Bronchial epithelial cell (primary cell): ENCODE data around the gene SDHAF3. TPM values are rescaled to one million over a fixed set of nuclear protein-coding genes. Genes with fewer than 3 reads are reported as not detected.

Experiments
- DNase-seq: peaks from one replicate; pipeline ENCODE4 v3.0.0-alpha.2; 2010; ENCODE audit warnings: low read depth
- FAIRE-seq: peaks from 2 replicates; lab custom pipeline; 2011; peaks lifted over from hg19 to GRCh38; lab: Jason Lieb, UNC
- H3K27me3 ChIP-seq: 2 replicates; pipeline ENCODE4 v1.5.1; 2011; ENCODE audit warnings: low read length; ENCODE audit not compliant: control insufficient read depth, insufficient read depth
- H3K36me3 ChIP-seq: 2 replicates; pipeline ENCODE4 v1.5.1; 2011; ENCODE audit warnings: low read length; ENCODE audit not compliant: control insufficient read depth, insufficient read depth
- H3K4me3 ChIP-seq: 2 replicates; pipeline ENCODE4 v1.5.1; 2011; ENCODE audit warnings: mild to moderate bottlenecking, low read depth, low read length, control low read depth
- total RNA-seq: library from RNA; depleted of rRNA; stranded (reverse); fragments of >200 nt; gene quantifications from 2 replicates; pipeline ENCODE4 v1.2.1, GENCODE V29; 2014
- TF ChIP-seq, protein P1 (sequence below): IDR thresholded peaks from 2 replicates; pipeline ENCODE4 v1.5.1; 2011; ENCODE audit warnings: mild to moderate bottlenecking, moderate library complexity, low read length, control low read depth, inconsistent platforms; ENCODE audit not compliant: insufficient read depth, severe bottlenecking

The SDHAF3 gene
- total RNA-seq, 1 donor from 2014 or later: 9.5 TPM

DNA sequence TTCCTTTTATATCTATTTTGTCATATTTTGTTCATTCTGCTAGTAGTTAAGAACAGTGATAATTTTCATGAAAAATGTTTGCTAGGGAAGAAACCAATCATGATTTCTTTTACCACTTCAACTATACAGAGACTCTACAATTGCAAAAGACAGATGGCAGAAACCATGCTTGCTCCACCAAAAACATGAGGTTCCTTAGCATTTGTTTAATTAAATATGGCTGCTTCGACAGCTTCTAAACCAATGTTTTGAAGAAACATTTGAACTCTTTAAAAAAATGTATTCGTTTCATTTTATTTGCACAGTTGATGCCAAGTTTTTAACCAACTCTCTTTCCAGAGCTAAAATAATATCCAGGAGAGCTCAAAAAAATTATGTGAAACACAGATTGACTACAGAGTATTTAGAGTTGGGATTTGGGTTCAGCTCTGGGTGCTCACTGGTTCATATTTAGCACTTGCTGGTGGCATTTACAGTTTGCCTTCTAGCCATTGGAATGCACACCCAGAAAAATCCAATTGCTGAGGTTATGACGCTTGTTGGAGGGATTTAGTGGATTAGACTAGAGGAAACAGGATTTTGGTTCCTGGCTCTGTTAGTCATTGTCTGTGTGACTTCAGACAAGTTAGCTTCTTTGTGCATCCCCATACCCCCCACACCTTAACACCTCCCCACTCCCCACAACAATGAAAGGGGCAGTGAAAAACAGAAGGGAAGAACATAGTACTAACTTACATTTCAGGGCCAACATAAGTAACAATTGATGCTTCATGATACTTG, 35.8 kb upstream of the SDHAF3 start:
- TF ChIP-seq, protein P1, sequence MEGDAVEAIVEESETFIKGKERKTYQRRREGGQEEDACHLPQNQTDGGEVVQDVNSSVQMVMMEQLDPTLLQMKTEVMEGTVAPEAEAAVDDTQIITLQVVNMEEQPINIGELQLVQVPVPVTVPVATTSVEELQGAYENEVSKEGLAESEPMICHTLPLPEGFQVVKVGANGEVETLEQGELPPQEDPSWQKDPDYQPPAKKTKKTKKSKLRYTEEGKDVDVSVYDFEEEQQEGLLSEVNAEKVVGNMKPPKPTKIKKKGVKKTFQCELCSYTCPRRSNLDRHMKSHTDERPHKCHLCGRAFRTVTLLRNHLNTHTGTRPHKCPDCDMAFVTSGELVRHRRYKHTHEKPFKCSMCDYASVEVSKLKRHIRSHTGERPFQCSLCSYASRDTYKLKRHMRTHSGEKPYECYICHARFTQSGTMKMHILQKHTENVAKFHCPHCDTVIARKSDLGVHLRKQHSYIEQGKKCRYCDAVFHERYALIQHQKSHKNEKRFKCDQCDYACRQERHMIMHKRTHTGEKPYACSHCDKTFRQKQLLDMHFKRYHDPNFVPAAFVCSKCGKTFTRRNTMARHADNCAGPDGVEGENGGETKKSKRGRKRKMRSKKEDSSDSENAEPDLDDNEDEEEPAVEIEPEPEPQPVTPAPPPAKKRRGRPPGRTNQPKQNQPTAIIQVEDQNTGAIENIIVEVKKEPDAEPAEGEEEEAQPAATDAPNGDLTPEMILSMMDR: no peak
- DNase-seq: no peak
- Histone ChIP-seq H3K4me3 (no peak overlapping the region), H3K36me3 (no peaks in the 10 kb centered on the region), H3K27me3 (no peaks in the 10 kb centered on the region)
- no peak for FAIRE-seq

DNA sequence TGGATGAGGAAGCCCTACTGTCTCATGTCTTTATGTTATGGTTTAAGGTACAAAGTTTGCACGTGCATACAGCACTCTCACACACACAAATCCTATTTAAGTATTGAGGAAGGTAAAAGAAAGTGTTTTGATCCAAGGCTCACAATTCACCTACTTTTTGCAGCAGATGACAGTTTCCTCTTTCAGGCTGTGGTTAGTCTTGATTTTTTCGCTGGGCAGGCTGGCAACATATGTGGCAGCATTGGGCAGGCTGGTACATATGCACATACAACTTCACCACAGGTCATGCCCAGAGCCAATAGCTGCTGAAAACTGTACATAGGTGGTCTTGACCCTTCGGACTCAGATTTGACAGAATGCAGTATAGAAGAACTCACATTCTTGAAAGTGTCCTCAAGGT, 29.1 kb upstream of the SDHAF3 start:
- no peak for FAIRE-seq
- no peak for DNase-seq
- Histone ChIP-seq H3K27me3 (no peaks in the 10 kb centered on the region), H3K36me3 (no peaks in the 10 kb centered on the region), H3K4me3 (no peak overlapping the region)
- TF ChIP-seq, protein P1: no peak

DNA sequence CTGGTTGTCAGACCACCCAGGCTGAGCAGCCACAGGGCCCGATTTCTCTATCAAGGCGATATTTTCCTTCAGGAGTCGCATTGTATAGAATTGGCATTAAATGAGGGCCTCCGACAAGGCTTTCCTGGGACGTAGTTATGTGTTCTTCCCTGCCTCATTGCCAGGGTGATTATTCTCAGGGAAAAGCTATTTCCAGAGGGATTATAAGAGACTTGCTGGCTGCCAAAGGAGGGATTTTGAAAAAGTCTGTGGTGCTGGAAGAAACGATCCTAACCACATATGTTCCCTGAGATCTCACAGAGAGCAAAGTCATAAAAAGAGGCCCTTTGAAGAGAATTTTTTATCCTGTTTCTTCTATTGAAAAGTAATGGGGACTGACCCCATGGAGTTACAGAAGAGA, 27.7 kb upstream of the SDHAF3 start:
- FAIRE-seq (no peak), DNase-seq (no peak)
- H3K27me3 ChIP-seq: no peaks in the 10 kb centered on the region
- no peaks in the 10 kb centered on the region for H3K36me3 ChIP-seq
- no peak overlapping the region for H3K4me3 ChIP-seq
- TF ChIP-seq, protein P1: no peak

DNA sequence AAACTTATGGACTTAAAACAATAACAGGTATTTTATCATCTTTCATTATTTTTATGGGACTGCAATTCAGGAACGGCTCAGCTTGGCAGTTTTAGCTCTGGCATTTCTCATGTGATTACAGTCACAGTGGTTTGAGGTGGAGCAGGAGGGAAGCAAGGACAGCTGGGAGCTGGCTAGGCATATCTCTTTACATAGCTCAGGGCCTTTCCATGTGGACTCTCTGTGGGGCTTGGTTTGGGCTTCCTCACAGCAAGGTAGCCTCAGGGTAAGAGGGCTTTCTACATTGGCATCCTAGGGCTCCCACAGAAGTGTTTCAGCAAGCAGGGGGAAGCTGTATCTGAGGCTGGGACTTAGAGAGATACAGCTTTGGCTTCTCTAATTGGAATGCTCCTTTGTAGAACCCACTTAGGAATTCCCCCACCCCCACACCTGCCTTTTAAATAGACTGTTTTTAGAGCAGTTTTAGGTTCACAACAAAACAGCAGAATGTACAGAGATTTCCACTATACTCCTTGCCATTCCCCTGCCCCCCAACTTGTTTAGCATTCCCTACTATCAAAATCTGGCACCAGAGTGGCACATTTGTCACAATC, 26.6 kb upstream of the SDHAF3 start:
- DNase-seq (no peak), FAIRE-seq (no peak)
- Histone ChIP-seq H3K36me3 (no peaks in the 10 kb centered on the region), H3K4me3 (no peak overlapping the region), H3K27me3 (no peaks in the 10 kb centered on the region)
- TF ChIP-seq, protein P1: no peak

DNA sequence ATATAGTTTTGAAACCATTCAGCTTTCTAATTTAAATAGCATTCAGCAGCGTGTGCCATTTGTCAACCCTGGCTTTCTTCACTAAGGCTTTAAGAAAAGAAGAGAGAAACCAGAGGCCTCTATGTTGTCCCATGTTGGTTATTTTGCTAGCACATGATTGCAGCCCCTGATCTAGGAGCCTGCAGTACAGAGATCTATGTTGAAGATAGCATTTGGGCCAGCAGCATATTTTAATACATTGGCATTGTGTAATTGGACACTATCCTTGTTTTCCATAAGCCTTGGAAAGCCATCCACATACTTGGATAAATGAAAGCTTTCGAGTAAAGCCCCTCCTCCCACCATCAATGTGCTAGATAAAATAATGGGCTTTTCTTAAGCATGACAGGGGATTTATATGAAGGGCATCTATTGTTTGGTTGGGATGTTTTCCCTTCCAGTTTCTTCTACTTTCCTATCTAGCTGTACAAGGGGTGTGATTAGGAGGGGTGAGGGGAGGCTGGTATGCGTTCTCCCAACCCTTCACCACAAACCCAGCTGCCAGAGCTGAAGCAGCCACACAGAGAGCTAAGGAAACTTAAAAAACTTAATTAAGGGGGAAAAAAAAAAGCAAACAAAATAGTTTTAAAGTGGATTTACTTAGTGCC, 23.1 kb upstream of the SDHAF3 start:
- TF ChIP-seq, protein P1: no peak
- DNase-seq: no peak
- no peak for FAIRE-seq
- Histone ChIP-seq H3K4me3 (no peak overlapping the region), H3K36me3 (no peaks in the 10 kb centered on the region), H3K27me3 (no peaks in the 10 kb centered on the region)
